ENCODE results near the gene HDAC4. TPM values are rescaled to one million over a fixed set of nuclear protein-coding genes. Genes with fewer than 3 reads are reported as not detected.

The HDAC4 gene
- total and polyA plus RNA-seq, 2 of the 8 experiments (the other 6 are each of a cell fraction or from before 2014, with no cell fraction given) = 15.4 to 31.5 TPM

- DNase-seq (ENCODE audit: low read depth in 1 of 2, low spot score in 2 of 2) = no peak
- TF ChIP-seq RFX5 (IDR thresholded peaks at IDR 0.05; ENCODE audit: borderline replicate concordance, low read depth, low read length) = no peak
- TF ChIP-seq JUND (IDR thresholded peaks at IDR 0.05; ENCODE audit: low read length) = no peak
- no peak for TF ChIP-seq JUN (IDR thresholded peaks at IDR 0.05; ENCODE audit: low read depth, low read length)
- TF ChIP-seq, protein P1, sequence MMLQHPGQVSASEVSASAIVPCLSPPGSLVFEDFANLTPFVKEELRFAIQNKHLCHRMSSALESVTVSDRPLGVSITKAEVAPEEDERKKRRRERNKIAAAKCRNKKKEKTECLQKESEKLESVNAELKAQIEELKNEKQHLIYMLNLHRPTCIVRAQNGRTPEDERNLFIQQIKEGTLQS (IDR thresholded peaks at IDR 0.05; ENCODE audit: insufficient read depth, low read depth, low read length) = no peak
- no peak for TF ChIP-seq CEBPB (IDR thresholded peaks at IDR 0.05; ENCODE audit: low read depth, low read length)
- TF ChIP-seq TBP (IDR thresholded peaks at IDR 0.05; ENCODE audit: low read depth, low read length) = no peak
- TF ChIP-seq EP300 (IDR thresholded peaks at IDR 0.05; ENCODE audit: borderline replicate concordance in 1 of 2, low read depth in 2 of 2, low read length in 2 of 2) = no peak
- no peak for TF ChIP-seq TAF1 (IDR thresholded peaks at IDR 0.05; ENCODE audit: low read depth, low read length)
- no peak for TF ChIP-seq SP2 (IDR thresholded peaks at IDR 0.05; ENCODE audit: low read length)
- TF ChIP-seq ASH2L (IDR thresholded peaks at IDR 0.05; ENCODE audit: low read length) = no peak
Measured at GRCh38 chr2:239087046-239087710, 313.6 kb downstream of the HDAC4 start.

More at GRCh38 chr2:239087046-239087710, 313.6 kb downstream of the HDAC4 start:
- Histone ChIP-seq H4K5ac (ENCODE audit: insufficient read length, low read depth, low read length) (no peak overlapping the region), H2BK15ac (ENCODE audit: low read length) (no peak overlapping the region), H3K27ac (ENCODE audit: low read depth, low read length) (no peak overlapping the region), H2AFZ (ENCODE audit: low read length) (no peak overlapping the region), H2BK20ac (ENCODE audit: low read length) (no peak overlapping the region), H3K9me3 (ENCODE audit: insufficient read depth in 2 of 2, low read depth in 1 of 2, low read length in 1 of 2) (no peaks in the 10 kb centered on the region), H3K9ac (replicated peaks in 1 of 4; ENCODE audit: extremely low read depth in 1 of 4, low read depth in 3 of 4, low read length in 3 of 4) (no peak overlapping the region), H3K56ac (replicated peaks; ENCODE audit: insufficient read length, low read depth, low read length) (no peak overlapping the region), H3K4me3 (ENCODE audit: extremely low read depth in 1 of 4, insufficient read depth in 2 of 4, low read depth in 3 of 4, low read length in 4 of 4) (no peak overlapping the region), H3K23ac (ENCODE audit: insufficient read length) (no peak overlapping the region), H3K36me3 (ENCODE audit: control insufficient read depth in 2 of 4, insufficient read depth in 4 of 4, low read length in 3 of 4) (0 out of 8 replicates have a peak, but pooled peaks cover 0 to 4% (median 0%) of the 10 kb centered on the region in 4 experiments), H2BK120ac (replicated peaks; ENCODE audit: low read depth, low read length) (no peak overlapping the region), H3K79me2 (ENCODE audit: control insufficient read depth in 1 of 2, insufficient read depth in 2 of 2, low read length in 2 of 2) (no peaks in the 10 kb centered on the region), H4K20me1 (replicated peaks in 1 of 2; ENCODE audit: control insufficient read depth in 1 of 2, insufficient read depth in 2 of 2, low read length in 2 of 2) (peaks cover 0 to 7% of the 10 kb centered on the region in 2 experiments), H3K4me2 (ENCODE audit: insufficient read depth in 1 of 2, low read depth in 2 of 2, low read length in 2 of 2) (no peak overlapping the region), H2AK5ac (ENCODE audit: low read depth, low read length) (no peak overlapping the region), H3K14ac (ENCODE audit: insufficient read length) (no peak overlapping the region), H3K18ac (ENCODE audit: extremely low read depth, low read length) (no peak overlapping the region), H4K8ac (ENCODE audit: extremely low read depth, insufficient read depth, low read length) (no peak overlapping the region), H2BK12ac (ENCODE audit: low read depth, low read length) (no peak overlapping the region), H3K23me2 (ENCODE audit: low read depth, low read length) (peaks cover 3% of the 10 kb centered on the region; the same call in 1 of the 2 replicates), H2BK5ac (ENCODE audit: low read depth, low read length) (no peak overlapping the region), H3K79me1 (ENCODE audit: low read depth, low read length) (no peaks in the 10 kb centered on the region; the same call in 1 of the 2 replicates), H3K4me1 (replicated peaks in 1 of 4; ENCODE audit: control insufficient read depth in 3 of 4, insufficient read depth in 4 of 4, low read length in 3 of 4) (no peaks in the 10 kb centered on the region), H3K27me3 (replicated peaks in 1 of 4; ENCODE audit: control insufficient read depth in 3 of 4, extremely low read depth in 1 of 4, insufficient read depth in 3 of 4, low read length in 3 of 4) (no peaks in the 10 kb centered on the region), H4K91ac (replicated peaks; ENCODE audit: insufficient read length, low read length) (no peak overlapping the region), H3K4ac (replicated peaks; ENCODE audit: insufficient read length, low read depth, low read length) (no peak overlapping the region)
- no peak for FAIRE-seq
- ChIA-PET POLR2A (ENCODE audit: partially characterized antibody) (no interaction called here), CTCF (ENCODE audit: partially characterized antibody) (interaction anchor here (0.9 kb wide), 1 partner anchor 647 kb away, joined by 3 read pairs; no protein-coding TSS in a partner anchor)
- 90% methylated on average over 21 of the region's 21 CpGs; no CpG with 5 or more reads in 1 of the 2 experiments for WGBS, 2 experiments (ENCODE audit: extremely low coverage in 1 of 2, insufficient coverage in 1 of 2, insufficient read length in 1 of 2, insufficient replicate concordance in 2 of 2, low coverage in 1 of 2, low lambda C conversion rate in 2 of 2, missing lambda C conversion rate in 1 of 2)

Data from H1 (cell line).